ENCODE measurements around the gene PLEKHO2.

Gene PLEKHO2

GRCh38 chr15:64842096-64842939 lies 603 bp downstream of the PLEKHO2 start:
- H3K27ac ChIP-seq (ENCODE audit: low read length): peak overlapping the region; percentile 61

GRCh38 chr15:64842986-64843561 lies 1.4 kb downstream of the PLEKHO2 start:
- peak overlapping the region; percentile 97 for H3K9ac ChIP-seq (ENCODE audit: low read length)
- H4K20me1 ChIP-seq (ENCODE audit: insufficient read depth, low read length): peaks cover 50% of the 10 kb centered on the region
- no peaks in the 10 kb centered on the region for H3K27me3 ChIP-seq (ENCODE audit: low read depth, low read length)
- TF ChIP-seq EZH2phosphoT487 (IDR thresholded peaks at IDR 0.05; ENCODE audit: low read depth) (no peak), CTCF (IDR thresholded peaks at IDR 0.05; ENCODE audit: low read depth, low read length) (no peak)
- peak overlapping the region; percentile 98 for H3K4me2 ChIP-seq (ENCODE audit: low read length)
- H2AFZ ChIP-seq (ENCODE audit: low read depth, low read length): no peak overlapping the region
- H3K4me1 ChIP-seq (ENCODE audit: low read length): peaks cover 50% of the 10 kb centered on the region
- peaks cover 63% of the 10 kb centered on the region for H3K79me2 ChIP-seq (ENCODE audit: low read length)
- H3K4me3 ChIP-seq (ENCODE audit: low read length): peak overlapping the region; percentile 96
- no peaks in the 10 kb centered on the region for H3K9me3 ChIP-seq (ENCODE audit: insufficient read depth, low read length)
- peaks cover 23% of the 10 kb centered on the region for H3K36me3 ChIP-seq (replicated peaks; ENCODE audit: low read depth, low read length)
- peak overlapping the region; percentile 61 for H3K27ac ChIP-seq (ENCODE audit: low read length)

More at GRCh38 chr15:64842096-64842939, 603 bp downstream of the PLEKHO2 start:
- Histone ChIP-seq H3K36me3 (replicated peaks; ENCODE audit: low read depth, low read length) (peaks cover 20% of the 10 kb centered on the region), H3K4me2 (ENCODE audit: low read length) (peak overlapping the region; percentile 98), H3K9ac (ENCODE audit: low read length) (peak overlapping the region; percentile 97), H3K27me3 (ENCODE audit: low read depth, low read length) (no peaks in the 10 kb centered on the region), H3K79me2 (ENCODE audit: low read length) (peaks cover 56% of the 10 kb centered on the region), H3K9me3 (ENCODE audit: insufficient read depth, low read length) (no peaks in the 10 kb centered on the region), H3K4me1 (ENCODE audit: low read length) (peaks cover 48% of the 10 kb centered on the region), H3K4me3 (ENCODE audit: low read length) (peak overlapping the region; percentile 96), H2AFZ (ENCODE audit: low read depth, low read length) (no peak overlapping the region), H4K20me1 (ENCODE audit: insufficient read depth, low read length) (peaks cover 43% of the 10 kb centered on the region)
- no peak for TF ChIP-seq CTCF (IDR thresholded peaks at IDR 0.05; ENCODE audit: low read depth, low read length)
- no peak for TF ChIP-seq EZH2phosphoT487 (IDR thresholded peaks at IDR 0.05; ENCODE audit: low read depth)

GRCh38 chr15:64843991-64844390 lies 2.3 kb downstream of the PLEKHO2 start:
- peak overlapping the region; percentile 20 for H3K27ac ChIP-seq (ENCODE audit: low read length)
- H3K4me3 ChIP-seq (ENCODE audit: low read length): peak overlapping the region; percentile 96
- peak overlapping the region; percentile 98 for H3K4me2 ChIP-seq (ENCODE audit: low read length)
- no peak for TF ChIP-seq CTCF (IDR thresholded peaks at IDR 0.05; ENCODE audit: low read depth, low read length)
- no peak for TF ChIP-seq EZH2phosphoT487 (IDR thresholded peaks at IDR 0.05; ENCODE audit: low read depth)
- H3K79me2 ChIP-seq (ENCODE audit: low read length): peaks cover 70% of the 10 kb centered on the region
- peaks cover 27% of the 10 kb centered on the region for H3K36me3 ChIP-seq (replicated peaks; ENCODE audit: low read depth, low read length)
- no peaks in the 10 kb centered on the region for H3K27me3 ChIP-seq (ENCODE audit: low read depth, low read length)
- H3K9me3 ChIP-seq (ENCODE audit: insufficient read depth, low read length): no peaks in the 10 kb centered on the region
- H3K4me1 ChIP-seq (ENCODE audit: low read length): peaks cover 50% of the 10 kb centered on the region
- no peak overlapping the region for H2AFZ ChIP-seq (ENCODE audit: low read depth, low read length)
- peaks cover 58% of the 10 kb centered on the region for H4K20me1 ChIP-seq (ENCODE audit: insufficient read depth, low read length)
- H3K9ac ChIP-seq (ENCODE audit: low read length): peak overlapping the region; percentile 56

- peaks cover 27% of the 10 kb centered on the region for H3K36me3 ChIP-seq (replicated peaks; ENCODE audit: low read depth, low read length)
- peak overlapping the region; percentile 96 for H3K4me3 ChIP-seq (ENCODE audit: low read length)
- peak overlapping the region; percentile 20 for H3K27ac ChIP-seq (ENCODE audit: low read length)
- H2AFZ ChIP-seq (ENCODE audit: low read depth, low read length): no peak overlapping the region
- H3K4me1 ChIP-seq (ENCODE audit: low read length): peaks cover 50% of the 10 kb centered on the region
- no peaks in the 10 kb centered on the region for H3K9me3 ChIP-seq (ENCODE audit: insufficient read depth, low read length)
- peaks cover 58% of the 10 kb centered on the region for H4K20me1 ChIP-seq (ENCODE audit: insufficient read depth, low read length)
- H3K27me3 ChIP-seq (ENCODE audit: low read depth, low read length): no peaks in the 10 kb centered on the region
- H3K9ac ChIP-seq (ENCODE audit: low read length): peak overlapping the region; percentile 56
- H3K79me2 ChIP-seq (ENCODE audit: low read length): peaks cover 70% of the 10 kb centered on the region
- TF ChIP-seq CTCF (IDR thresholded peaks at IDR 0.05; ENCODE audit: low read depth, low read length) (no peak), EZH2phosphoT487 (IDR thresholded peaks at IDR 0.05; ENCODE audit: low read depth) (no peak)
- H3K4me2 ChIP-seq (ENCODE audit: low read length): peak overlapping the region; percentile 98
Measured at GRCh38 chr15:64844576-64845145, 2.9 kb downstream of the PLEKHO2 start.
